HG03521 (cell line): ENCODE measurements around the gene GPBP1L1.
"Not testable (repeated sequence)": the region's sequence is repeated elsewhere in the genome, so short reads cannot be mapped to it uniquely, and the experiment has no call there.

Experiments used
- ATAC-seq: cut with Tn5 transposase; IDR thresholded peaks from one replicate; pipeline ENCODE4 v1.9.1; 2021; ENCODE audit warnings: mild to moderate bottlenecking, moderate library complexity; ENCODE audit not compliant: unreplicated experiment

The GPBP1L1 gene

GRCh38 chr1:45682942-45683341 lies 3.4 kb downstream of the GPBP1L1 start:
- ATAC-seq, result no peak

- no peak for ATAC-seq
These were observed 7.2 kb downstream of the GPBP1L1 start for GRCh38 chr1:45679123-45679522.

GRCh38 chr1:45678489-45678888 lies 7.8 kb downstream of the GPBP1L1 start:
- no peak for ATAC-seq

GRCh38 chr1:45677751-45678245 lies 8.5 kb downstream of the GPBP1L1 start:
- no peak for ATAC-seq

GRCh38 chr1:45676553-45676952 lies 9.8 kb downstream of the GPBP1L1 start:
- ATAC-seq, result not testable (repeated sequence)

- no peak for ATAC-seq
These were observed 11.9 kb downstream of the GPBP1L1 start for GRCh38 chr1:45674478-45674877.

- no peak for ATAC-seq
These were observed 12.4 kb downstream of the GPBP1L1 start for GRCh38 chr1:45673956-45674355.

- ATAC-seq, result no peak
These were observed 16.3 kb downstream of the GPBP1L1 start for GRCh38 chr1:45669859-45670655.

GRCh38 chr1:45669379-45669778 lies 17.0 kb downstream of the GPBP1L1 start:
- no peak for ATAC-seq

GRCh38 chr1:45668526-45668925 lies 17.8 kb downstream of the GPBP1L1 start:
- no peak for ATAC-seq

- ATAC-seq, result no peak
These were observed 18.8 kb downstream of the GPBP1L1 start for GRCh38 chr1:45667321-45668111.

- no peak for ATAC-seq
These were observed 19.5 kb downstream of the GPBP1L1 start for GRCh38 chr1:45666836-45667235.

- no peak for ATAC-seq
These were observed 26.0 kb downstream of the GPBP1L1 start for GRCh38 chr1:45660336-45660735.

GRCh38 chr1:45659222-45659621 lies 27.1 kb downstream of the GPBP1L1 start:
- no peak for ATAC-seq

- no peak for ATAC-seq
These were observed 28.2 kb downstream of the GPBP1L1 start for GRCh38 chr1:45658171-45658570.

GRCh38 chr1:45656573-45657226 lies 29.6 kb downstream of the GPBP1L1 start:
- ATAC-seq, result no peak

- no peak for ATAC-seq
These were observed 31.6 kb downstream of the GPBP1L1 start for GRCh38 chr1:45654540-45655280.

- ATAC-seq, result no peak
These were observed 38.9 kb downstream of the GPBP1L1 start for GRCh38 chr1:45647248-45648021.

- ATAC-seq, result no peak
These were observed 41.7 kb downstream of the GPBP1L1 start for GRCh38 chr1:45644661-45645060.

GRCh38 chr1:45643978-45644377 lies 42.4 kb downstream of the GPBP1L1 start:
- no peak for ATAC-seq
